Smooth muscle cell (in vitro differentiated cells): Measurements from ENCODE around the gene CKS1B. TPM values are rescaled to one million over a fixed set of nuclear protein-coding genes. Genes with fewer than 3 reads are reported as not detected.

Experiments
- DNase-seq: peaks from one replicate; lab custom pipeline; 2025; ENCODE audit not compliant: unreplicated experiment; lab: John Stamatoyannopoulos, UW
- H2AFZ ChIP-seq: fragments of 200-600 bp; sonication (generic); 2 replicates; pipeline ENCODE4 v1.6.0; 2016; ENCODE audit warnings: antibody characterized with exemption, low read depth, mild to moderate bottlenecking
- H3F3A ChIP-seq: fragments of 200-600 bp; sonication (generic); 2 replicates; pipeline ENCODE4 v1.6.0; 2017; ENCODE audit warnings: antibody characterized with exemption, low read depth
- H3K27ac ChIP-seq: fragments of 200-600 bp; sonication (generic); 2 replicates; pipeline ENCODE4 v1.5.1; 2016; ENCODE audit warnings: low read depth, mild to moderate bottlenecking
- H3K27me3 ChIP-seq: fragments of 200-600 bp; sonication (generic); 2 replicates; pipeline ENCODE4 v1.6.1; 2016; ENCODE audit warnings: low read depth, mild to moderate bottlenecking
- H3K36me3 ChIP-seq: fragments of 200-600 bp; sonication (generic); 2 replicates; pipeline ENCODE4 v1.5.1; 2016; ENCODE audit warnings: low read depth
- H3K4me1 ChIP-seq: fragments of 200-600 bp; sonication (generic); 2 replicates; pipeline ENCODE4 v1.5.1; 2016; ENCODE audit warnings: low read depth
- H3K4me2 ChIP-seq: fragments of 200-600 bp; sonication (generic); 2 replicates; pipeline ENCODE4 v1.6.0; 2016; ENCODE audit warnings: mild to moderate bottlenecking
- H3K4me3 ChIP-seq: fragments of 200-600 bp; sonication (generic); 2 replicates; pipeline ENCODE4 v1.5.1; 2016; ENCODE audit warnings: mild to moderate bottlenecking
- H3K79me2 ChIP-seq: fragments of 200-600 bp; sonication (generic); 2 replicates; pipeline ENCODE4 v1.6.0; 2016; ENCODE audit warnings: low read depth, mild to moderate bottlenecking
- H3K9ac ChIP-seq: fragments of 200-600 bp; sonication (generic); 2 replicates; pipeline ENCODE4 v1.6.0; 2016; ENCODE audit warnings: low read depth
- H3K9me3 ChIP-seq: fragments of 200-600 bp; sonication (generic); replicated peaks from 2 replicates; pipeline ENCODE4 v1.5.1; 2016; ENCODE audit warnings: low read depth
- H4K20me1 ChIP-seq: fragments of 200-600 bp; sonication (generic); 2 replicates; pipeline ENCODE4 v1.6.0; 2016; ENCODE audit warnings: low read depth
- CTCF ChIP-seq: fragments of 200-600 bp; sonication (generic); IDR thresholded peaks from 2 replicates; pipeline ENCODE4 v1.5.1; 2017; ENCODE audit warnings: borderline replicate concordance, mild to moderate bottlenecking, antibody characterized with exemption; ENCODE audit not compliant: insufficient read depth, poor library complexity, severe bottlenecking
- WGBS: methylation state at CpG from one replicate; pipeline ENCODE4 v1.1.7; 2016; ENCODE audit warnings: low lambda C conversion rate; 5-methylcytosine and 5-hydroxymethylcytosine counted together
- polyA plus RNA-seq: library from polyadenylated mRNA; unstranded; fragments of >200 nt; fragmentation: Nextera tagmentation; extraction: Ambion mirVana; gene quantifications from 2 replicates; pipeline ENCODE4 v1.2.1, GENCODE V29; 2016
- total RNA-seq: library from RNA; depleted of rRNA; stranded (reverse); fragments of >200 nt; gene quantifications from 2 replicates; pipeline ENCODE4 v1.2.3, GENCODE V29; 2014

Gene CKS1B
- total and polyA plus RNA-seq, 2 experiments from 2014 or later, result 41.6 to 116 TPM

GRCh38 chr1:155005076-155006011, 30.9 kb downstream of the CKS1B start:
- Histone ChIP-seq H3K36me3 (no peaks in the 10 kb centered on the region), H3K4me3 (no peak overlapping the region), H2AFZ (no peak overlapping the region), H3K27ac (no peak overlapping the region), H3K4me1 (peaks cover 20% of the 10 kb centered on the region), H3K4me2 (no peak overlapping the region), H4K20me1 (peaks cover 44% of the 10 kb centered on the region), H3K9me3 (no peaks in the 10 kb centered on the region), H3K9ac (no peak overlapping the region), H3K27me3 (no peaks in the 10 kb centered on the region), H3F3A (peaks cover 6% of the 10 kb centered on the region), H3K79me2 (peaks cover 49% of the 10 kb centered on the region)
- no peak for DNase-seq
- 94% methylated on average over 12 of the region's 17 CpGs for WGBS
- TF ChIP-seq CTCF, result no peak

GRCh38 chr1:155006601-155007101, 32.2 kb downstream of the CKS1B start:
- Histone ChIP-seq H3K4me3 (no peak overlapping the region), H3K9ac (no peak overlapping the region), H3K4me2 (no peak overlapping the region), H3K27me3 (no peaks in the 10 kb centered on the region), H2AFZ (no peak overlapping the region), H3F3A (no peaks in the 10 kb centered on the region), H3K36me3 (no peaks in the 10 kb centered on the region), H3K27ac (no peak overlapping the region), H3K79me2 (peaks cover 49% of the 10 kb centered on the region), H3K9me3 (no peaks in the 10 kb centered on the region), H3K4me1 (peaks cover 32% of the 10 kb centered on the region), H4K20me1 (peaks cover 55% of the 10 kb centered on the region)
- WGBS, result 71% methylated on average over 2 of the region's 2 CpGs
- TF ChIP-seq CTCF, result no peak
- DNase-seq, result no peak

GRCh38 chr1:155007251-155007828, 32.9 kb downstream of the CKS1B start:
- Histone ChIP-seq H3K79me2 (peaks cover 49% of the 10 kb centered on the region), H3K4me2 (no peak overlapping the region), H4K20me1 (peaks cover 61% of the 10 kb centered on the region), H2AFZ (no peak overlapping the region), H3K4me3 (no peak overlapping the region), H3K27me3 (no peaks in the 10 kb centered on the region), H3F3A (no peaks in the 10 kb centered on the region), H3K9me3 (no peaks in the 10 kb centered on the region), H3K4me1 (peaks cover 37% of the 10 kb centered on the region), H3K27ac (no peak overlapping the region), H3K36me3 (no peaks in the 10 kb centered on the region), H3K9ac (no peak overlapping the region)
- 96% methylated on average over 4 of the region's 6 CpGs for WGBS
- DNase-seq, result no peak
- no peak for TF ChIP-seq CTCF
